Measurements from ENCODE around the gene FGF14.
"Not testable (repeated sequence)": the region's sequence is repeated elsewhere in the genome, so short reads cannot be mapped to it uniquely, and the experiment has no call there.

The FGF14 gene

DNA sequence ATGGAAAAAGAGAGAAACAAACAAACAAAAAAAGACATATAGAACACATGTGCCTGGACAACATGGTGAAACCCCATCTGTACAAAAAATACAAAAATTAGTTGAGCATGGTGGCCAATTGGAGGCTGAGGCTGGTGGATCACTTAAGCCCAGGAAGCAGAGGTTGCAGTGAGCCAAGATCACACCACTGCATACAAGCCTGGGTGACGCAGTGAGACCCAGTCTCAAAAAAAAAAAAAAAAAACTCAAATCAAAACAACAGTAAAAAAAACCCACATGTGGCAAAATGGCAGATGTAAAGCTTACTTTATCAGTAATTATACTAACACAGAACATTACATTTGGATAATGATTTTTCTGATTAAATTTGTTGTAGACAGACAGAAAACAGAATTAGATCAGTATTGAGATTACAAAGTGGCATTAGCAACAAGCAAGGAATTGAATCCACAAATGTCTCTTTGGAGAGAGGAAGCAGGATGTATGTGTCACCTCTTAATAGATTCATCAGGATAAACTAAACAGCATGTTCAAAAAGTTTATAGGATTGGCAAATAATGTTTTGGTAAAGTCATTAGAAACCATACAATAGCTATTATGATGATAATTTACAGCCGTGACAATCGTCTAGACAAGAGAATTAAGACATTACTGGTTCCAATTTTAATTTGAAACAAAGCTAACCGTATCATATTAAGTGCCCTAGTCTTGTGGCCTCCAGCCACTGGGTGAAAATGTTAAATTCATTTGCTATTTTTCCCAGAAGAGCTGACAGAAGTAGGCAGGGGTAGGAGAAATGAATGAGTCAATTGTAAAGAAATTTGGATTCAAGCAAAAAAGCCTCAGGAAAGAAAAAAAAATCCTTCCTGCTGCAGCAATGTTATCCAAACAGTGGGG, 206.0 kb downstream of the FGF14 start:
- DNase-seq (ENCODE audit: low read depth): peak; percentile 26

- DNase-seq (ENCODE audit: low read depth): no peak
Observed at GRCh38 chr13:102192858-102193257, 209.0 kb downstream of the FGF14 start.

DNA sequence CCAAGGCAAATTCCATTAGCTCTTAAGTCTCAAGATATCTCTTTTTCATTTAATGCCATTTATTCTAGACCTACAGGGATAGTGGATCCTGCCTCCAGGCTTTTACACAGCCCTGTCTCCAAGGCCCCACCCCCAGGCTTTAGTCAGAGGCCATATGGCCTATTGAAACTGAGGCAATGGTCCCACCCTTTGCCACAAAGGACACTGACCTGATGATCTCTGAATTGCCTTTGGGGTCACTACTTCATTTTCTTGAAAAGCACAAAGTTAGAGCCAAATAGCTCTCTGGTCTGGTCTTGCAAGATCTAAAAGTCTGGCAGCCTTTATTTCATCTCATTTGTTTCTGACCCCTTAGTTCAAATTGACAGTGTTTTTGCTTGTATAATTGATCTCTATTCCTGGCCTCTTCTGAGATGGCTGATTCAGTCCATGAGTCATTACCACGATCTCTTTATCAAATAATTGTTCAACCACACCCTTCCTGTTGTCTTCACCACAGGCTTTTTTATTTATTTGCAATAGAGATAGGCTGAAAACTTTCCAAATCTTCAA, 209.8 kb downstream of the FGF14 start:
- peak; percentile 45 for DNase-seq (ENCODE audit: low read depth)

GRCh38 chr13:102190930-102191329, 210.9 kb downstream of the FGF14 start:
- no peak for DNase-seq (ENCODE audit: low read depth)

- no peak for DNase-seq (ENCODE audit: low read depth)
Observed at GRCh38 chr13:102187313-102187712, 214.5 kb downstream of the FGF14 start.

DNA sequence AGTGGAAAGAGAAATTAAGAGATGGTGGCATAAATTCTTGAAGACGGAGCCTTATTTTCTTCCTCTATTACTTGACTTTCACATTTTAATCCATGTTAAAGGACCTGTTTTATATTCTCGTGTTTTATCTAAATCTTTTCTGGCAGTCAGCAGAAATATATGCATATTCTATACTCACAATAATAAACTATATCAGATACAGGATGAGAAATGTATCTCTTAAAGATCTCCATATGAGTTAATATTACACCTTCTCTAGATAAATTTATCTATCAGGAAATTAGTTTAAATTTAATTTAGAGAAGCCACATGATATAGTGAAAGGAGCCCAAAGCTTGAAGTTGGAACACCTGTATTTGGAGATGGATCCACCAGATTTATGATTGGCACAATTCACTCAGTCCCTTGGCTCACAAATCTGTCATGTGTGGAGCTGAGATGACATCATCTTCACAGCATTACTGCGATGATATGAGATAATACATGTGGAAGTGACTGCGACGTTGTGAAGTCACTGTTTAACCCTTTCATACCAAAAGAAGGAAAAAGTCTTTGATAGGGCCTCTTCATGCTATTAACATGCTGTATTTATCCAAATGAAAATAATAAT, 216.4 kb downstream of the FGF14 start:
- no peak for DNase-seq (ENCODE audit: low read depth)

- DNase-seq (ENCODE audit: low read depth): no peak
Observed at GRCh38 chr13:102183509-102184182, 218.2 kb downstream of the FGF14 start.

GRCh38 chr13:102182170-102182569, 219.7 kb downstream of the FGF14 start:
- DNase-seq (ENCODE audit: low read depth): no peak

GRCh38 chr13:102177431-102177830, 224.4 kb downstream of the FGF14 start:
- DNase-seq (ENCODE audit: low read depth): no peak

DNA sequence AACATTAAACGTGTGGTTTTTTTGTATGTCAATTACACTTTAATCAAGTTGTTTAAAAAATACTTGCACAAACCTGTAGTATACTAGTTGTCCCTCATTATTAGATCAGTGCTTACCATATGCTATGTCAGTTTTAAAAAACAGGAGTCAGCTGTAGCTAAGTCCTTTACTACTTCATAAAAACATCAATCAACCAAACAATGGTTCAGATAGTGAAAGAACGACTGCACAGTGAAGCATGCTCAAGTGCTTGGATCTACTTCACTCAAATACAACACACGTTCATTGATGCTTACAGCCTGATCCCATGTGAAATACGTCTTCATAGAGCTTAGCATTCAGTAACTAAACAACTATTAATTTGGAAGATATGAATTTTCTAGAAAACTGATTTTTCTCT, 225.0 kb downstream of the FGF14 start:
- DNase-seq (ENCODE audit: low read depth): no peak

DNA sequence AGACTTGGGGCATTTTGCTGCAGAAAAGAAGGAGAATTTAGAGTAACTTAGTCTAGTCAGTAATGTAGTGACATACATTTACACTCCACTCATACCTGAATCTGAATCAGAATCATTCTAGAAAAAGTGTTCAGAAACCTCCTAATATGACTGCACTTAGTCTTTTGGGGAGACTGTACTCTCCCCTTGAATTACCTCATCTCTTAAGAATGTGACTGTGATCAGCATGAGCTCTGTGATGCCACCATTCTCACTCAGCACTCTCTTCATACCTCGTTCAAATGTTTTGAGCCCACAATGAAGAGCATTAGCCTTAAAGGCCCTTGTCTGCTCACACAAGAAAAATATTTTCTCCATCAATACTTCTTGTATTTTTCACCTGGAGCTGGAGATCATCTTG, 229.4 kb downstream of the FGF14 start:
- DNase-seq (ENCODE audit: low read depth): no peak

DNA sequence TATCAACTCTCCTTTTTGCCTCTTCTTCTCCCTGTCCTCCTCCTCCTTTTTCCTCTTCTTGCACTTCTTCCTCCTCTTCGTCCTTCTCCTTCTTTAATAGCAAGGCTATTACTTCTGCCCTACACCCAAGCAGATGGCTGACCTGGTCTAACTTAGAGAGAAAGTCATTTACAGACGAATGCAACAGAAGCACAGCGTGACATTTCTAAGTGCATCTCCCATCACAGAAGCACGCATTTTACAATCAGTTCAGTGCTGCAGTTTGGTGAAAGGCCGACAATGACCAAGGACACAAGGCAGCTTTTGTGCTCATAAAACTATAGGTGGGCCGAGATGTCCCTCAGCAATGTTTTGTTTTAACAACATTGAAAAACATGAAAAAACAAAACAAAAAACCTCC, 231.5 kb downstream of the FGF14 start:
- no peak for DNase-seq (ENCODE audit: low read depth)

DNA sequence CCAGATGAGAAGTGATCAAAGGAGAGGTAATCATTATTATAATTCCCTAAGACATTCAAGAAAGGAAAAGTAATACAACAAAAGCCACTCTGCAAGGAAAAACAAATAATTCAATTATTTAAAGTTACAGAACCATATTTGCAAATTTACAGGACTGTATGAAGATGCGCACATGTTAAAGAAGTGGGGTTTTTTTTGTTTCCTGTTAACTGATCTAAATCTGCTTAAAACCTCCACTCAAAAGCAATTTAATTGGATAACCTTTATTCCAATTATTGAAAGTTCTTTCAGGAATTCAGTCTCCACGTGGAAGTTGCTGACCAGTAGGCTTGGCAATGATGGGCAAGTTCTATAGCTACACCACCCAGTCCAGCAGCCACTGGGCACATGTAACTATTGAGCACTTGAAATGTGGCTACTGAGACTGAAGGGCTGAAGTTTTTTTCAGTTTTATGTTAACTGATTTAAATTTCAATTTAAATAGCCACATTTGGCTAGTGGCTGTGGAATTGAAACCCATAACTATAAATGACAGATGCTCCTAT, 232.3 kb downstream of the FGF14 start:
- no peak for DNase-seq (ENCODE audit: low read depth)

DNA sequence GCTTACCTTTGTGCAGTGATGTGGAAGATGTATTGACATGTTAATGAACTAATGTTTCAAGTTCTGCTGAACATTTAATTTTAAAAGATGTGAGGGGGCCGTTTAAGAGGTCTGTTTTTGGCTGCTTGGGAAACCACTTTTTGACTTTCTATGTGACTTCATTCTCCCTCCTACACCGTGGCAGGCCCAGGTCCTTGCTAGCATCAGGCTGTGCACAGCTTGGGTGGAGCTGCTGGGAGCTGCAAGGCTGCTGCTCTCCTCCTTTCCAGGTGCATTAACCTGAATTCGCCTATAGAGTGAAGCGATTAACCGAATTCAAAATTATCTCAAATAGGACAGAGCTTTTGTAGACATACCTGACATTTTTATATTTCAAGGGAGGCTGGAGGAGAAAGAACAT, 249.1 kb downstream of the FGF14 start:
- no peak for DNase-seq (ENCODE audit: low read depth)

DNA sequence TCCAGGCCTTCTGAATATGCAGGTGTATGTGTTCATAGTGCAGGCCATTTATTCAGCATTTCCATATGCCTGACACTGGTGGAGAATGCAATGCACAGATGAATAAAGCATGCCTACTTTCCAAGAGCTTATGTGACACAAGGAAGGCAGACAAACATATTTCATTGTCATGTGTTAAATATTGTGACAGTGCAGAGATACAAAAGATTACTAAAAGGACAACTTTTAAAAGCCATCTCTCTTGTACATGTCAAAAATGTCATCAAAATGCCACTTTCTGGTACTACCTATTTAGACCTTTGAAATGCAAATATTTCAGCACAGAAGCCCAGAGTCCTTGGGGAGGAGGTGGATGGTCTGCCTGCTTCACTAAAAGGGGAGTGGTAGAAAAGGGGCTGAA, 254.5 kb downstream of the FGF14 start:
- no peak for DNase-seq (ENCODE audit: low read depth)

GRCh38 chr13:102145750-102146149, 256.1 kb downstream of the FGF14 start:
- no peak for DNase-seq (ENCODE audit: low read depth)

GRCh38 chr13:102142473-102142826, 259.4 kb downstream of the FGF14 start:
- DNase-seq (ENCODE audit: low read depth): no peak

DNA sequence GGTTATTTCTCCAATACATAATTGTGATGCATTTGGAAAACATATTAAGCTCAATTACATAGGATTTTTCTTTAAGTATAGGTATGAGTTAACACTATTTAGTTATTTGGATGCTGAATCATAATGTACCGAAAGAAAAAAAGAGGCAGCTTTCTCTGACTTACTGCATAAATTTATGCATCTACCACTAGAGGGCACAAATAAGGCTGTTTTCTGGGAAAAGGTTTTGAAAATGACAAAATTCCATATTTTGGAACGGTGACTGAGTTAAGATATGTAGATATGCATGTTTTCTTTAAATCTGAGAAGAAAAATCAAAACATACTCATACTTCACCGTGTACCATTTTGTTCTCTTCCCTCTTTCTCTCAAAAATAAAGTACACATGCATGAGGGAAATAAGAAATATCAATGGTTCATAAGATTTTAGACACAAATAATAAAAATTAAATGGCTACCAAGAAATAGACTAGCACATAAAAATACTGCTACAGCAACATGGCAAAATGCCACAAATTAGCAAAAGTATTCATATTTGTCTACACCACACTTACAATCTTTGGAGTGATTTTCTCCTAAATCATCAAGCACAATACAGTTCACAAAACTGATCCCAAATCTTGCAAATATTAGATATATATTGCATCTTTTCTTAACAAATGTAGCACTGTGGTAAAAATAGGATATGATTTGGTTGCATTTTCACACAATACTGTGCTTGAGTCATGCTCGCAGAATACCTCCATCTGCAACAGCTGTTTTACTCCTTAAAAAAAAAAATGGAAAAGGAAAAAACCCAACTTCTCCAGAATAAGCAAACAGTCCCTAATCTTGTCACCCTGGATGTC, 260.0 kb downstream of the FGF14 start:
- DNase-seq (ENCODE audit: low read depth): peak; percentile 9

DNA sequence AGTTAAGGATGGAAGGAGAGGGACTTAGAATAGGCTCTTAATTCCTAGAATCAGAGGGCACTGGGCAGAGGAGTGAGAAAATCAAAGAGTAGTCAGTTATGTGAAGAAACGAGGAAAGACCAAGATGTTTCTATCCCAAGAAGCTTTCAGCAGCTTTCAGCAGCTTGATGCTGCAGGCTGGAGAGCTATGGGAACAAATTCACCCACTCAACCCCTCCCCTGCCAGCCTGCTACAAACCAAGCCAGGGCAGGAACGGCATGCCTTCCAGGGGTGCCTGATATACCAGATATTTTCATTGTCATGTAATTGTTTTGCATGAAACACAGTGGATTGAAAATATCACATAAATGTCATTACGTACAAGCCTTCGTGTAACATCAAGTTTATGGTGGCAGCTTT, 262.2 kb downstream of the FGF14 start:
- DNase-seq (ENCODE audit: low read depth): no peak

DNA sequence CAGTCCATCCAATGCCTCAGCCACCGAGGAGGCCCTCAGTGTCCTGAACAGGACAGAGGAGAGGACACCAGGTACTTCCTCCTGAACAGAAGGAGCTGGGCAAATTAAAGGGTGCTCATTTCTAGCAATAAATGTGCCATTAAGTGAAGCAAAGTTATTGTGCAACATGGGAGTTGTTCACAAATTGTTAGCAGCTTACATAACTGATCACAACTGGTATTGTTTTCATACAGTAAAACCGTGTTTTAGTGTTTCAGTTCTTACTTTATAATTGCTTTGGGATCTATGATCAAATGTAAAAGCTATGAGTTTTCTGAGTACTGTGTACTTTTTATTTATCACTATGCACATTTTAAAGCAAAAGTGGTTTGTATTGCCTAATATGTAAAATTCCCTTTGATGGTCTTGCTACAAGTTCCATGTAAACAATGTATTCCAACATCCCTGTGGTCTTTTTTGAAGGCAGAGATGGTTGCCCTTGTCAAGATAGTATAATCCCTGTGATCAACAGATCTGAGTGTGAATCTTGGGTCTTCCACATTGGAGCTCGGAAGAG, 263.1 kb downstream of the FGF14 start:
- no peak for DNase-seq (ENCODE audit: low read depth)

DNA sequence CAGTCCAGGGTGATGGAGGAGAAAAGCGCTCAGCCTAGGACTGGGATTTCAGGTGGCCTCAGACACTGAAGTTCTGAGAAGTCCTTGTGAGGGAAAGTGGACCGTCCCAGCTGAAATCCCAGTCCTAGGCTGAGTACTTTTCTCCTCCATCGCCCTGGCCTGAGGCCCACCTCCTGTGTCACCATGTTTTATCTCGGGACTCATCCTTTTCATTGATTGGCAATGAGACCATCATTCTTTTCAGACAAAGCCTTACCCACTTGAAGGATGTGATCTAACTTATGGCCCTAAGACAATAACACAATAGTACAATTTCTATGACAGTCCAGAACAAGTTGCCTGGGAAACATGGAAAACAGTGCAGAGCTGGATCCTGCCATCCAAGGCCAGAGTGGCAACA, 263.9 kb downstream of the FGF14 start:
- DNase-seq (ENCODE audit: low read depth): not testable (repeated sequence)

All from HS-5 (cell line).